ENCODE data around the gene MCC.

DNA sequence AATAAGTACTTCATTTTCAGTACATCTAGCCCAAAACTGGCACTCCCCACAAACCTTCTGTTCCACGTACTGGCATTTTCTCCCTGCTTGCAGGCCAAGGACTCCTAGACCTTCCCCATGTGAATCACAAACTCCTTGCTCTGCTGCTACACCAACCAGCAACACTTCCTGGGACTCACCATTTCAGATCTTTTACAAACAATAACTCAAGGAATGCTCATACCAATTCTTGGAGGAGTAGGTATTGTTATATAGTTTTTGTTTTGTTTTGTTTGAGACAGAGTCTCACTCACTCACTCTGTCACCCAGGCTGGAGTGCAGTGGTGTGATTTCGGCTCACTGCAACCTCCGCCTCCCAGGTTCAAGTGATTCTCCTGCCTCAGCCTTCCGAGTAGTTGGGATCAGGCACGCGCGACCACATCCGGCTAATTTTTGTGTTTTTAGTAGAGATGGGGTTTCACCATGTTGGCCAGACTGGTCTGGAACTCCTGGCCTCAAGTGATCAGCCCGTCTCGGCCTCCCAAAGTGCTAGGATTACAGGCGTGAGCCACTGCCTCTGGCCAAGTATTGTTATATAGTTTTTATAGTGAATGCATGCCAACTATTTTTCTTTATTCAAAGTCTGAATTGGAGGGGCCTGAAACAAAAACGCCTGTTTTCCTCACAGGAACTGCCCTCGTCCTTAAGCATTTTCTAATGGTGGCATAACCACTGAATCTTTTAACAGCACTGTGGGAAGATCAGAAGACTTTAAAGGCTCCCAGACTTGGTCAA lies 264.2 kb downstream of the MCC start:
- TF ChIP-seq, protein P1, sequence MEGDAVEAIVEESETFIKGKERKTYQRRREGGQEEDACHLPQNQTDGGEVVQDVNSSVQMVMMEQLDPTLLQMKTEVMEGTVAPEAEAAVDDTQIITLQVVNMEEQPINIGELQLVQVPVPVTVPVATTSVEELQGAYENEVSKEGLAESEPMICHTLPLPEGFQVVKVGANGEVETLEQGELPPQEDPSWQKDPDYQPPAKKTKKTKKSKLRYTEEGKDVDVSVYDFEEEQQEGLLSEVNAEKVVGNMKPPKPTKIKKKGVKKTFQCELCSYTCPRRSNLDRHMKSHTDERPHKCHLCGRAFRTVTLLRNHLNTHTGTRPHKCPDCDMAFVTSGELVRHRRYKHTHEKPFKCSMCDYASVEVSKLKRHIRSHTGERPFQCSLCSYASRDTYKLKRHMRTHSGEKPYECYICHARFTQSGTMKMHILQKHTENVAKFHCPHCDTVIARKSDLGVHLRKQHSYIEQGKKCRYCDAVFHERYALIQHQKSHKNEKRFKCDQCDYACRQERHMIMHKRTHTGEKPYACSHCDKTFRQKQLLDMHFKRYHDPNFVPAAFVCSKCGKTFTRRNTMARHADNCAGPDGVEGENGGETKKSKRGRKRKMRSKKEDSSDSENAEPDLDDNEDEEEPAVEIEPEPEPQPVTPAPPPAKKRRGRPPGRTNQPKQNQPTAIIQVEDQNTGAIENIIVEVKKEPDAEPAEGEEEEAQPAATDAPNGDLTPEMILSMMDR (IDR thresholded peaks at IDR 0.05; ENCODE audit: insufficient read depth, low read length, poor library complexity, severe bottlenecking) = no peak
- TF ChIP-seq EZH2phosphoT487 (conservative IDR thresholded peaks at IDR 0.05; ENCODE audit: low read length) = no peak
